Stimulated activated CD4-positive, alpha-beta T cell treated with anti-CD3 and anti-CD28 coated beads, Interleukin-1b, Interleukin-23, amount 100 ng/mL, for 4 hours (primary cell): ENCODE measurements around the gene TLX2.
A peak's percentile ranks its signal among the peaks of the same experiment; 100 is the strongest.

Source experiments
- DNase-seq, 2 donors: peaks; one replicate each; pipeline ENCODE4 v3.0.0-alpha.2; 2020; ENCODE audit warnings: low read depth in 2 of 2

Gene TLX2

GRCh38 chr2:74531666-74532065, 17.4 kb downstream of the TLX2 start:
- no peak for DNase-seq

- DNase-seq: no peak
Observed at GRCh38 chr2:74532222-74532621, 18.0 kb downstream of the TLX2 start.

GRCh38 chr2:74533464-74533863, 19.2 kb downstream of the TLX2 start:
- no peak for DNase-seq

GRCh38 chr2:74534411-74534810, 20.2 kb downstream of the TLX2 start:
- no peak for DNase-seq

GRCh38 chr2:74535440-74535965, 21.3 kb downstream of the TLX2 start:
- DNase-seq: no peak

- DNase-seq: no peak
Observed at GRCh38 chr2:74536166-74536950, 22.1 kb downstream of the TLX2 start.

- DNase-seq: no peak
Observed at GRCh38 chr2:74537140-74537539, 22.9 kb downstream of the TLX2 start.

- no peak for DNase-seq
Observed at GRCh38 chr2:74538881-74539339, 24.7 kb downstream of the TLX2 start.

GRCh38 chr2:74540291-74540690, 26.0 kb downstream of the TLX2 start:
- DNase-seq: no peak

GRCh38 chr2:74542978-74543377, 28.7 kb downstream of the TLX2 start:
- DNase-seq: no peak

GRCh38 chr2:74544634-74545033, 30.4 kb downstream of the TLX2 start:
- no peak for DNase-seq

- no peak for DNase-seq
Observed at GRCh38 chr2:74546004-74546403, 31.8 kb downstream of the TLX2 start.

GRCh38 chr2:74548285-74548899, 34.1 kb downstream of the TLX2 start:
- DNase-seq: no peak

GRCh38 chr2:74548900-74549826, 34.9 kb downstream of the TLX2 start:
- DNase-seq: no peak

- no peak for DNase-seq
Observed at GRCh38 chr2:74550231-74550630, 36.0 kb downstream of the TLX2 start.

- no peak for DNase-seq
Observed at GRCh38 chr2:74551530-74551929, 37.3 kb downstream of the TLX2 start.

- no peak for DNase-seq
Observed at GRCh38 chr2:74551942-74552913, 38.0 kb downstream of the TLX2 start.

GRCh38 chr2:74552914-74553811, 38.9 kb downstream of the TLX2 start:
- no peak for DNase-seq

- peak; percentile 67 to 88 for DNase-seq
Observed at GRCh38 chr2:74553892-74554819, 39.9 kb downstream of the TLX2 start, which contains the start of the genes DOK1 and LOXL3. Gene DOK1, plus strand, starts transcription at chr2:74554720. Its CDS starts 35 bp downstream, at chr2:74554755. Gene LOXL3, minus strand, starts transcription at chr2:74553942. Its CDS starts 1,308 bp downstream, at chr2:74552634.
